Measurements from ENCODE around the gene FAM193B. TPM values are rescaled to one million over a fixed set of nuclear protein-coding genes. Genes with fewer than 3 reads are reported as not detected.
"Not testable (repeated sequence)": the region's sequence is repeated elsewhere in the genome, so short reads cannot be mapped to it uniquely, and the experiment has no call there.

The FAM193B gene
- total RNA-seq, 1 donor from 2014 or later, result 71.2 TPM

DNA sequence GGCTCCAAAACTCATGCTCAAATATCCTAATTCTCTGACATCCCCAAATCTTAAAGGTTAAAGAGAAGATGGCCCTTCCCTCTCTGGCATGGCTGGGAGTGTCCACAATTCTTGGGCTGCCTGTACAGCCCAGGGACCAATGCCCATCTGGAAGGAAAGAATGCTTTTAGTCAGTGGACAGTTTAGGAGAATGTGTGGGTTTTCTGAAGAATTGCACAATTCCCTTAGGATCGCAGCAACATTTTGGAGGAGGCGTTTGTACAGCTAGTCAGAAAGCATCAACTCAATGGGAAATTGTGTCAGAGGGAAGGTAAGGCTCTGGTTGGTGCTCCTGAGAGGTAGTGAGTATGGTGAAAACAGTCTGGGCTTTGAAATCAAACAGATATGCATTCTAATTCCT is 15.0 kb downstream of the FAM193B start:
- no peak overlapping the region for H3K4me3 Mint-ChIP-seq
- peaks cover 5% of the 10 kb centered on the region for H3K4me1 Mint-ChIP-seq
- no peak for DNase-seq
- intact Hi-C loops (cut with micrococcal nuclease), result no loop called here
- H3K9me3 Mint-ChIP-seq, result no peaks in the 10 kb centered on the region
- H3K36me3 Mint-ChIP-seq (ENCODE audit: low read depth), result peaks cover 27% of the 10 kb centered on the region
- H3K27ac Mint-ChIP-seq, result no peak overlapping the region
- no peaks in the 10 kb centered on the region for H3K27me3 Mint-ChIP-seq

DNA sequence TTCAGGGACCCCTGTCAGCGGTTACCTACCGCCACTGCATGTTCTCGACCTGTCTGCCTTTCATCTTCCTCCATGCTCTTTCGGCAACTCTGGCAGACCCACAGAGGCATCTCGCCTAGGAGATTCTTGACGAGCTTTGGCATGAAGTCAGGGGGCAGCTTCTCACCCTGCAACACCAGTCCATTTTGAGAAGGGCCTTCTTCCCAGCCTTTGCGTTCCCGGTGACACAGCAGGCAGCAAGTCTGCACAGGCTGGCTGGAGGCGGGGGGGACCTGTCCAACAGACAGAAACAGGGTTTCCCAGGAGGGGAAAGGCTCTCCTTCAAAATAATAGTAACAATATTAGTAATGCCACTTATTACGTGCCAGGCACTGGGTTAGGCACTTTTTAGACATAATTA is 15.5 kb downstream of the FAM193B start:
- Mint-ChIP-seq H3K27ac (no peak overlapping the region), H3K27me3 (no peaks in the 10 kb centered on the region), H3K9me3 (no peaks in the 10 kb centered on the region), H3K4me3 (no peak overlapping the region), H3K36me3 (ENCODE audit: low read depth) (peaks cover 26% of the 10 kb centered on the region), H3K4me1 (peaks cover 5% of the 10 kb centered on the region)
- no peak for DNase-seq
- intact Hi-C loops (cut with micrococcal nuclease), result no loop called here

DNA sequence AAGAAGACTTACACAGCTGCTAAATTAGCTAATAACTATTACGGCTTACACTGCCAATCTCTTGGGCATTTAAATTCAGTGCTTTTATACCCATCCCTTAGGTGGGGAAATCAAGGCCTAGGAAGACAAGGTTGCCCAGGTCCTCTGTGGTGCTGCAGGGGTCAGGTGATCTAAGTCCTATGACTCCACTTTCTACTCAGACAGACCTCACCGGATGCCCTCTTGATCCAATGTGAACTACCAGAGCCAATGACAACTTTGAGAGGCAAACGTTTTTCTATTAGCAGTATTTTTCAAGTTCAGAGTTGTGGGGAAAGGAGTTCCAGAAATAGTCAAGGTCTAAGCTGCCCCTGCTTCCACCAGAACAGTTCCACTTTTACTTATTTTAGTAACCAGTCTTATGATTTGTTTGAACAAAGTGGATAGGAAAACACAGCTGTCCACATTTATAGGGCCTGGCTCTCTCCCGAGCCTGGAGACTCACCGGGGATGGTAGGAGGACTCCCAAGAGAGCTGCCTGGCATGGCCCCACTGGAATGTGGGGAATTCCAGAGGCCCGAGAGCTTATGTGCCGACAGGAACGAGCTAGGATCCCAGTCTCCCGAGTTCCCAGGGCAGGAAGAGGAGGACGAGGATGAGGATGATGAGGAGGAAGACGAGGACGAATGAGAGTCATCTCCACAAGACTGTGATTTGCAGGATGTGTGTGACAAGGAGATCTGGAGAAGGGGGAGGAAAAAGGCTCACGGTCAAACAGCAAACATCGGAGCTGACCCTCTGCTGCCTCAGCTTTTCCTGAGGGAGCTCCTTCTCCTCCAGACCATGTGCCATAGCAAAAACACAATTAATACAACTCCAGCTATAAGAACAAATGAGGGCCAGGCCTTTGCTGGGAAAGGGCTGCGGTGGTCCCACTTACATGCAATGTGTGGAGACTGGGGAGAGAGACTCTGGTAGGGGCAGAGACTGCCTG is 16.7 kb downstream of the FAM193B start:
- no peaks in the 10 kb centered on the region for H3K9me3 Mint-ChIP-seq
- peak overlapping the region; percentile 39 for H3K27ac Mint-ChIP-seq
- intact Hi-C loops (cut with micrococcal nuclease), result no loop called here
- H3K36me3 Mint-ChIP-seq (ENCODE audit: low read depth), result peaks cover 34% of the 10 kb centered on the region
- no peaks in the 10 kb centered on the region for H3K27me3 Mint-ChIP-seq
- no peak for DNase-seq
- H3K4me1 Mint-ChIP-seq, result peaks cover 5% of the 10 kb centered on the region
- no peak overlapping the region for H3K4me3 Mint-ChIP-seq

DNA sequence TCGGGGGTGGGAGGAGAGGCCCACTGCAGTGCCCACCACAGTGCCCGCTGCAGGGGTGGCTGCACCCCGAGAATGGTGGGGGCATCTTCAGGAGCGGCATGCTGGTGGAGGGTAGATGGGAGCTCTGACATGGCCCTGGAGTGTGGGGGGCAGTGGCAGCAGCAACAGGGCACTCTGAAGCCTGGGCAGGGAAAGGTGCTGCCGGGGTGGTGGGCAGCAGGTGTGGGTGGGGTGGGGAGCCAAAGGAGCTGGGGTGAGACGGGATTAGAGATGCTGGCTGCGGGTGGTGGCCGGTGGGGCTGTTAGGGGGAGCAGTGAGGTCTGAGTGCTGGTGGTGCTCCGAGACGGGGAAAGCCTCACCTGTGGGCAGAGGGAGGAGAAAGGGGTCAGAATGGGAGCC is 18.0 kb downstream of the FAM193B start:
- DNase-seq, result no peak
- peaks cover 2% of the 10 kb centered on the region for H3K4me1 Mint-ChIP-seq
- no peaks in the 10 kb centered on the region for H3K9me3 Mint-ChIP-seq
- intact Hi-C loops (cut with micrococcal nuclease), result no loop called here
- no peak overlapping the region for H3K27ac Mint-ChIP-seq
- H3K36me3 Mint-ChIP-seq (ENCODE audit: low read depth), result peaks cover 37% of the 10 kb centered on the region
- H3K27me3 Mint-ChIP-seq, result no peaks in the 10 kb centered on the region
- no peak overlapping the region for H3K4me3 Mint-ChIP-seq

DNA sequence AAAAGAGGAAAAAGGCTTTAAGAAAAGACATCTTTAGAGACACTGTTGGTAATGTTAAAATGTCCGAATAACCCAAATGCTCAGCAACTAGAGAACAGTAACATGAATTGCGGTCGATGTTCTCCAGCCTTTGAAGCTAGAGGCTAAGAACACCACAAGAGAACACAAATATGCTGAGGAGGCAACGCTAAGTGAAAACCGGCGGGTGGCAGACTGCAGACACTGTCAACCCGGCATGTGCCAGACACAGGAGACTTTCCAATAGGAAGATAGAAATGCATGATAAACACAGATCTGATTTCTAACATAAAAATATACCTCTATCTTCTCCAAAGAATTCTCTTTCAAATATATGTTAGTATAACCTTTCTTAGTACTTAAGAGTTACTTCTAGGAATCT is 19.2 kb downstream of the FAM193B start:
- no peaks in the 10 kb centered on the region for H3K27me3 Mint-ChIP-seq
- no peaks in the 10 kb centered on the region for H3K9me3 Mint-ChIP-seq
- DNase-seq, result no peak
- H3K27ac Mint-ChIP-seq, result no peak overlapping the region
- H3K36me3 Mint-ChIP-seq (ENCODE audit: low read depth), result peaks cover 39% of the 10 kb centered on the region
- no peaks in the 10 kb centered on the region for H3K4me1 Mint-ChIP-seq
- intact Hi-C loops (cut with micrococcal nuclease), result no loop called here
- H3K4me3 Mint-ChIP-seq, result no peak overlapping the region

DNA sequence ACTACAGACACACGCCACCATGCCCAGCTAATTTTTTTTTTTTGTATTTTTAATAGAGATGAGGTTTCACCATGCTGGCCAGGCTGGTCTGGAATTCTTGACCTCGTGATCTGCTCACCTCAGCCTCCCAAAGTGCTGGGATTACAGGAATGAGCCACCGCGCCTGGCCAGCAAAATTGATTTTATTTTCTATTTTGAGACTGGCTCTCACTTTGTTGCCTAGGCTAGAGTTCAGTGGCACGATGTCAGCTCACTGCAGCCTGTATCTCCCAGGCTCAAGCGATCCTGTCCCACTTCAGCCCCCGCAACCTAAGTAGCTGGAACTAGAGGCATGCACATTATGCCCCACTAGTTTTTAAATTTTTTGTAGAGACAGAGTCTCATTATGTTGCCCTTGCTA is 19.9 kb downstream of the FAM193B start:
- H3K27ac Mint-ChIP-seq; H3K4me3 Mint-ChIP-seq; DNase-seq; H3K27me3 Mint-ChIP-seq; intact Hi-C loops (cut with micrococcal nuclease); H3K9me3 Mint-ChIP-seq; H3K4me1 Mint-ChIP-seq: not testable (repeated sequence)
- peaks cover 40% of the 10 kb centered on the region for H3K36me3 Mint-ChIP-seq (ENCODE audit: low read depth)

DNA sequence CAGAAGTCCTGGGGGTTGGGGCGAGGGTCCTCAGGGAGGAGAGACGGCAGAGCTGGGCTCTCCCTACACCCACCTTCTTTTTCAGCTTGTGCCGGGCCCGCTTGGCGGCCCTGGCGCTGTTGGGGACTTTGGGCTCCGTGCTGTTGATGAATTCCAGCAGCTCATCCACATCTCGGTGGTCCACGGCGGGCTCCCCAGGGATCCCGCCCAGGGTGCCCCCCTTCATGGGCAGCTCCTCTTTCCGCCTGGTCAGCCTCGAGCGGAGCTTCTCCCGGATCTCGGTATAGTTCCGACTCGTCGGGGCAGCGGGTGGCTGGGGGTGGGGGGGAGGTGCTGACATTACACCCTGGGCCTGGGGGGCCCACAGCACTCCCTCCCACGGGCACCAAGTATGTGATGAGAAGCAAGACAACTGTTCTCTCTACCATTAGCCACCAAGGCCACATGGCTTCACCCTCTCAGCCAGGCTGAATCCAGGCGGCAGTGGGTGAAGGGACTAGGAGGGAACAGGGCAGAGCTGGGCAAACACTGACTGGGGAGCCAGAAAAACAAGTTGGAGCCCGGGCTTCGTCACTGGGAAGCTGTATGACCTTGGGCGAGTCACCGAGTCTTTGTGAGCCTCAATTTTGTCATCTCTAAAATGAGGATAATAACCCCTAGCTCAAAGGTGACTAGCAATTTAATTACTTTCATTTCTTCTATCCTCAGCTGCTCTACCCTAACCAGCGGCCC is 23.0 kb downstream of the FAM193B start:
- no peak overlapping the region for H3K27ac Mint-ChIP-seq
- no peak for DNase-seq
- H3K36me3 Mint-ChIP-seq (ENCODE audit: low read depth), result peaks cover 23% of the 10 kb centered on the region
- H3K9me3 Mint-ChIP-seq, result no peaks in the 10 kb centered on the region
- no peak overlapping the region for H3K4me3 Mint-ChIP-seq
- intact Hi-C loops (cut with micrococcal nuclease), result no loop called here
- no peaks in the 10 kb centered on the region for H3K27me3 Mint-ChIP-seq
- no peaks in the 10 kb centered on the region for H3K4me1 Mint-ChIP-seq

DNA sequence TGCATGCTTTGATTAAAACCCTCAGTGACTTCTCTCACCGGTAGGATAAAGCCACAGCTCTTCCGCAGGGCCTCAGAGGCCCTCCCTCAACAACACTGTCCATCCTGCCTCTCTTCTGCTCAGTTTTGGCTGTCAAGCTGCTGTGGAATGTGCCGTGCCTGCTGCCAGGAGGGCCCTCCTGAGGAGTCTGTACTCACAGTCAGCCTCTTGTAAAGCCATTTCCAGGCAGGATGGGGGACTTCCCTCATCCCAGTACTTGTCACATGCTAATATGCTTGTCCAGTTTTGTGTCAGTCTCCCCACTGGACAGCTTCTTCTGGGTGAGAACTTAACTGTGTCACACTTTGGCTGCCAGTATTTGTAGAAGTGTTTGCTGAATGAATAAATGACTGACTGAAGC is 23.7 kb downstream of the FAM193B start:
- Mint-ChIP-seq H3K27ac (no peak overlapping the region), H3K9me3 (no peaks in the 10 kb centered on the region), H3K4me1 (no peaks in the 10 kb centered on the region), H3K27me3 (no peaks in the 10 kb centered on the region), H3K4me3 (no peak overlapping the region), H3K36me3 (ENCODE audit: low read depth) (peaks cover 23% of the 10 kb centered on the region)
- DNase-seq, result no peak
- intact Hi-C loops (cut with micrococcal nuclease), result no loop called here

DNA sequence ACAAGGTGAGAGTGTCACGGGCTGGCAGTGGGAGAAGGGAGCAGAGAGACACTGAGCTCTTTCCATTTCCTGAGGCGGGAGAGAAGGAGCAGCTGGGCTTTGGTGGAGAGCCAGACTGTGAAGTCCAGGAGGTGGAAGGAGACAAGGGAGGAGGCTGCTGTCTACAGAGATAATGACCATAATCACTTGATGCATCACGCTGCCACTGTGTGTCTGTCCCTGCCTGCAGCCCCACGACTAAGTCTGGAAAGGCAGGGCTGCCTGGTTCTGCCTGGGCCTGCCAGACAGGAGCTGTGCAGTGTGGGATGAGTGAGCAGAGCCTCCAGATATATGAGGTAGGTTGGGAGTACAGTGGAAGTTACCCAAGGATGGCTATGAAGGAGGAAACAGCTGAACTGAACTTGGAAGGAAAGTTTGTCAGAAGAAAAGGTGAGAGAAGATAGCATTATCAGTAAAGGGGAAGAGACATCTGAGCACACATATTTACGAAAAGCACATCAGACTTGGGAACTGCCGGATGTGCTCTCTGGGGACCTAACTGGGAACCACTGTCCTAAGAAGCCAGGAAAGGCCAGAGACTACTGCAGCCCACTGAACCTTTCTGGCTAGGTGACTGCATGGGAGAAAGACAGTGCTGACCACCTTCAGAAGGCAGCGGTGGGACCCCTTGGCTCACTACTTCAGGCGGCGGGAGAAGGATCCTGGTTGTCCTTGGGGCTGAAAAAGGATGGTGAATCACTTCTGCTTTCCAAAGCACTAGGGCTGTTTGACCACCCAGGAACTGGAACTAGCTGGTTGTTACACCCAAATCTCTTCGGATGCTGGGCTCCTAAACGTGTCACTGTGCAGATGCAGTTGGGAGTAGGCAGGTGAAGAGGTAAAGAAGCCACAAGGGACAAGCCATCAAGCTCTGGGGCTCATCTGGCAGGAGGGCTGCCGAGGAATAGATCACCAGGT is 24.8 kb downstream of the FAM193B start:
- peaks cover 23% of the 10 kb centered on the region for H3K36me3 Mint-ChIP-seq (ENCODE audit: low read depth)
- no peaks in the 10 kb centered on the region for H3K27me3 Mint-ChIP-seq
- no peak for DNase-seq
- H3K9me3 Mint-ChIP-seq, result no peaks in the 10 kb centered on the region
- H3K27ac Mint-ChIP-seq, result peak overlapping the region; percentile 23
- H3K4me3 Mint-ChIP-seq, result no peak overlapping the region
- H3K4me1 Mint-ChIP-seq, result no peaks in the 10 kb centered on the region
- intact Hi-C loops (cut with micrococcal nuclease), result no loop called here

DNA sequence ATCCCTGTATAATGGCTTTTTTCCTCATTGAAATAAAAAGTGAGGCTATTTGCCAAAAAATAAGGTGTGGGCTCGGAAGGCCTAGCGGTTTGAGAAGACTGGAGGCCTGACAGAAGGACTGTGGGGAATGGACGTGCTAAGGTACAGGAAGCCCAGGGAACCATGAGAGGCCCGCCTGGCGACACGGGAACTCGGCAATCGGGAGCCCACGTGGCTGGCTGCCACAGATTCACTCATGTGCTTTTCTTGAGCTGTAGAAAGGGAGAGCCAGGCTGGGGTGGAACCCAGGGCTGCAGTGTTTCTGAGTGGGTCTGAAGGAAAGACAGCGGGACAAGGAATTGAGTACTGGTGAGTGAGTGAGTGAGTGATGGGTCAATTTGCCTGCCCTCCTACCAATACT is 25.7 kb downstream of the FAM193B start:
- no peak overlapping the region for H3K4me3 Mint-ChIP-seq
- no peak overlapping the region for H3K27ac Mint-ChIP-seq
- H3K9me3 Mint-ChIP-seq, result no peaks in the 10 kb centered on the region
- H3K4me1 Mint-ChIP-seq, result no peaks in the 10 kb centered on the region
- peaks cover 20% of the 10 kb centered on the region for H3K36me3 Mint-ChIP-seq (ENCODE audit: low read depth)
- DNase-seq, result no peak
- intact Hi-C loops (cut with micrococcal nuclease), result no loop called here
- no peaks in the 10 kb centered on the region for H3K27me3 Mint-ChIP-seq

DNA sequence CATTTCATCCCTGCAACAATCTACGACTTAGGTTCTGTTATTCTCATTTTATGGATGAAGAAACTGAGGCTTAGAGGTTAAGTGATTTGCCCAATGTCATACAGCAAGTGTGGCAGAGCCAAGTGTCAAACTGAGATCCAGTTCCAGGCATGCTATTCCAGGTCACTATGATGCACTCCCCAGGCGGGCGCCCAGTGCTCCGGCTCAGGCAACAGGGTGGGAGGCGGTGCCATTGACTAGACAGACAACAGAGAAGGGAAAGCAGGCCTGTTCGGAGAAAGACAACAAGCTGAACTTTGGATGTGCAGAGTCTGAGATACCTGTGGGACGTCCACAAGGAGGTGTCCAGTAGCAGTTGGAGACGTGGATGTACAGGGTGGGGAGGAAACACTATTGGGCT is 26.8 kb downstream of the FAM193B start:
- H3K4me3 Mint-ChIP-seq, result no peak overlapping the region
- no peak overlapping the region for H3K27ac Mint-ChIP-seq
- intact Hi-C loops (cut with micrococcal nuclease), result no loop called here
- peaks cover 17% of the 10 kb centered on the region for H3K36me3 Mint-ChIP-seq (ENCODE audit: low read depth)
- no peaks in the 10 kb centered on the region for H3K9me3 Mint-ChIP-seq
- no peaks in the 10 kb centered on the region for H3K27me3 Mint-ChIP-seq
- no peak for DNase-seq
- H3K4me1 Mint-ChIP-seq, result no peaks in the 10 kb centered on the region

DNA sequence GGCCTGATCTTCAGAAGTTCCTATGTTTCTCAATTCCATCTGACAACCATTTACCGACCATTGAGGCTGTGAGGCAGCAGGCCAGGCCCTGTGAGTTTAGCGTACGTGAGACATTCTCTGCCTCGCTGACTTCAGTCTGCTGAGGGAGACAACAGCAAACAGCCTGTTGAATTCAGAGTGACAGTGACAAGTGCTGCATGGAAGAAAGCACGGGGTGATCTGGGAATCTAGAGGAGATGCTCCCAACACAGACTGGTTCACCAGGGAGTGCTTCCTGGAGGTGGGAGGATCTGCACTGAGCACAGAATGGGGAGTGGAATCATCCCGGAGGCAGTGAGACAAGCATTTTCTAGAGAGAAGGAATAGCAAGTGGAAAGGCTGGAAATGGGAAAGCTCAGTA is 27.6 kb downstream of the FAM193B start:
- H3K4me3 Mint-ChIP-seq, result no peak overlapping the region
- H3K4me1 Mint-ChIP-seq, result no peaks in the 10 kb centered on the region
- no peaks in the 10 kb centered on the region for H3K9me3 Mint-ChIP-seq
- H3K27me3 Mint-ChIP-seq, result no peaks in the 10 kb centered on the region
- intact Hi-C loops (cut with micrococcal nuclease), result no loop called here
- DNase-seq, result no peak
- no peak overlapping the region for H3K27ac Mint-ChIP-seq
- peaks cover 13% of the 10 kb centered on the region for H3K36me3 Mint-ChIP-seq (ENCODE audit: low read depth)

DNA sequence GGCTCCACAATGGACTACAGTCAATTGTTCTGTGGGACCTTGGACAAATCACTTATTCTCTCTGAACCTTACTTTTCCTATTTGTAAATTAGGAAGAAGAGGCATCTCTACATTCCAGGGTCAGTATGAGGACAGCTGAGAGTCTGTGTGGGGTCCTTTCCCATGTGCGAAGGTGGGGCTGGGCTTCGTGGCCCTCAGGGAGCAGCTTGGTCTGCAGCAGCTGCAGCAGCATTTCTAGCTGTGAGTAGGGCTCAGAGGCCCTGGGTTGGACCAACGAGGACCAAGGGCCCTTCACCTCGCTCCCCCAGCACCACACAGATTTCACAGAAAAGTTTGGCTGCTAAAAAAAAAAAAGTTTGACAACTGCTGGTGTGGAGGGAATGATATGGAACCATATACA is 28.2 kb downstream of the FAM193B start:
- Mint-ChIP-seq H3K27me3 (no peaks in the 10 kb centered on the region), H3K36me3 (ENCODE audit: low read depth) (peaks cover 16% of the 10 kb centered on the region), H3K9me3 (no peaks in the 10 kb centered on the region), H3K27ac (no peak overlapping the region), H3K4me3 (no peak overlapping the region), H3K4me1 (peaks cover 4% of the 10 kb centered on the region)
- no peak for DNase-seq
- intact Hi-C loops (cut with micrococcal nuclease), result no loop called here
